Thyroid gland (tissue), 4 donors: ENCODE results near the gene RPL34. TPM values are rescaled to one million over a fixed set of nuclear protein-coding genes. Genes with fewer than 3 reads are reported as not detected.

Experiments used
- DNase-seq, 2 donors: peaks; one replicate each; pipeline ENCODE4 v3.0.0-alpha.2; 2019
- H3K27ac ChIP-seq, 3 donors: fragments of 200-600 bp; sonication (generic); 1 replicate in 2 of 3; 2 replicates in 1 of 3; pipeline ENCODE4 v1.5.1; 2016 to 2019; ENCODE audit warnings: mild to moderate bottlenecking in 1 of 3, moderate library complexity in 1 of 3
- H3K27me3 ChIP-seq: fragments of 200-600 bp; sonication (generic); one replicate; pipeline ENCODE4 v1.5.1; 2019
- H3K36me3 ChIP-seq, 2 donors: fragments of 200-600 bp; sonication (generic); one replicate each; pipeline ENCODE4 v1.5.1; 2016 to 2019
- H3K4me1 ChIP-seq, 2 donors: fragments of 200-600 bp; sonication (generic); one replicate each; pipeline ENCODE4 v1.5.1; 2017 to 2019
- H3K4me3 ChIP-seq, 3 donors: fragments of 200-600 bp; sonication (generic); replicated peaks in 1 of 3; 1 replicate in 2 of 3; 2 replicates in 1 of 3; pipeline ENCODE4 v1.5.1; 2016; ENCODE audit warnings: mild to moderate bottlenecking in 1 of 3
- H3K9me3 ChIP-seq: fragments of 200-600 bp; sonication (generic); one replicate; pipeline ENCODE4 v1.5.1; 2017
- POLR2A ChIP-seq, 2 donors: fragments of 450-650 bp; IDR thresholded peaks; one replicate each; pipeline ENCODE4 v1.6.1; 2017; ENCODE audit warnings: antibody characterized with exemption in 2 of 2, mild to moderate bottlenecking in 2 of 2, moderate library complexity in 1 of 2
- WGBS, 2 donors: methylation state at CpG; one replicate each; pipeline ENCODE4 v1.1.5; 2017; 5-methylcytosine and 5-hydroxymethylcytosine counted together
- intact Hi-C: fragments of 100-400 bp; cut with DNase I; formaldehyde crosslinking; loops from one replicate; pipeline ENCODE4 v1.15.1; 2023
- total RNA-seq, 4 donors: library from RNA; depleted of rRNA; stranded (reverse); fragments of >200 nt; gene quantifications; one replicate each; pipeline ENCODE4 v1.2.3, GENCODE V29; 2016
- TF ChIP-seq, protein P1 (sequence below), 6 experiments: fragments of 200-600 bp in 3 of 6; fragments of 450-650 bp in 3 of 6; sonication (generic) in 3 of 6; IDR thresholded peaks; one replicate each; pipeline ENCODE4 v1.5.1; 2016 to 2019; ENCODE audit warnings: antibody characterized with exemption in 6 of 6, mild to moderate bottlenecking in 2 of 6, inconsistent platforms in 1 of 6, moderate library complexity in 1 of 6

The RPL34 gene
- total RNA-seq, 4 donors from 2014 or later, result 735 to 3,219 (median 917) TPM

DNA sequence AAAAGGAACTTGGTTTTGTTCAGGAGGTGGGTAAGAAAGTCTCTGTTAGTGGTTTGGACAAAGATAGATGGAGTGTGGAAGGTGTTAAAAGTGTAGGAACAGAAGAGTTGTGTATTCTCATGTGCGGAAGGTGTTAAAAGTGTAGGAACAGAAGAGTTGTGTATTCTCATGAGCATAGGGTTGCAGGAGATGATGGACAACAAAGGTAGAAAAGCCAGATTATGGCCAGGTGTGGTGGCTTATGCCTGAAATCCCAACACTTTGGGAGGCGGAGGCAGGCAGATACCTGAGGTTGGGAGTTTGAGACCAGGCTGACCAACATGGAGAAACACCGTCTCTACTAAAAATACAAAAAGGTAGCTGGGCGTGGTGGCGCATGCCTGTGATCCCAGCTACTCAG lies 2.5 kb downstream of the RPL34 start:
- Histone ChIP-seq H3K4me1 (peaks cover 7% of the 10 kb centered on the region in 2 donors), H3K36me3 (peaks cover 54 to 58% of the 10 kb centered on the region in 2 donors), H3K4me3 (no peak overlapping the region), H3K27ac (no peak overlapping the region), H3K27me3 (no peaks in the 10 kb centered on the region), H3K9me3 (no peaks in the 10 kb centered on the region)
- TF ChIP-seq POLR2A (IDR thresholded peaks at IDR 0.05), result no peak
- TF ChIP-seq, protein P1, sequence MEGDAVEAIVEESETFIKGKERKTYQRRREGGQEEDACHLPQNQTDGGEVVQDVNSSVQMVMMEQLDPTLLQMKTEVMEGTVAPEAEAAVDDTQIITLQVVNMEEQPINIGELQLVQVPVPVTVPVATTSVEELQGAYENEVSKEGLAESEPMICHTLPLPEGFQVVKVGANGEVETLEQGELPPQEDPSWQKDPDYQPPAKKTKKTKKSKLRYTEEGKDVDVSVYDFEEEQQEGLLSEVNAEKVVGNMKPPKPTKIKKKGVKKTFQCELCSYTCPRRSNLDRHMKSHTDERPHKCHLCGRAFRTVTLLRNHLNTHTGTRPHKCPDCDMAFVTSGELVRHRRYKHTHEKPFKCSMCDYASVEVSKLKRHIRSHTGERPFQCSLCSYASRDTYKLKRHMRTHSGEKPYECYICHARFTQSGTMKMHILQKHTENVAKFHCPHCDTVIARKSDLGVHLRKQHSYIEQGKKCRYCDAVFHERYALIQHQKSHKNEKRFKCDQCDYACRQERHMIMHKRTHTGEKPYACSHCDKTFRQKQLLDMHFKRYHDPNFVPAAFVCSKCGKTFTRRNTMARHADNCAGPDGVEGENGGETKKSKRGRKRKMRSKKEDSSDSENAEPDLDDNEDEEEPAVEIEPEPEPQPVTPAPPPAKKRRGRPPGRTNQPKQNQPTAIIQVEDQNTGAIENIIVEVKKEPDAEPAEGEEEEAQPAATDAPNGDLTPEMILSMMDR (IDR thresholded peaks at IDR 0.05), result no peak
- intact Hi-C loops, result no loop called here
- WGBS, 2 donors, result 95 to 99% methylated on average over 5 of the region's 5 CpGs
- no peak for DNase-seq

DNA sequence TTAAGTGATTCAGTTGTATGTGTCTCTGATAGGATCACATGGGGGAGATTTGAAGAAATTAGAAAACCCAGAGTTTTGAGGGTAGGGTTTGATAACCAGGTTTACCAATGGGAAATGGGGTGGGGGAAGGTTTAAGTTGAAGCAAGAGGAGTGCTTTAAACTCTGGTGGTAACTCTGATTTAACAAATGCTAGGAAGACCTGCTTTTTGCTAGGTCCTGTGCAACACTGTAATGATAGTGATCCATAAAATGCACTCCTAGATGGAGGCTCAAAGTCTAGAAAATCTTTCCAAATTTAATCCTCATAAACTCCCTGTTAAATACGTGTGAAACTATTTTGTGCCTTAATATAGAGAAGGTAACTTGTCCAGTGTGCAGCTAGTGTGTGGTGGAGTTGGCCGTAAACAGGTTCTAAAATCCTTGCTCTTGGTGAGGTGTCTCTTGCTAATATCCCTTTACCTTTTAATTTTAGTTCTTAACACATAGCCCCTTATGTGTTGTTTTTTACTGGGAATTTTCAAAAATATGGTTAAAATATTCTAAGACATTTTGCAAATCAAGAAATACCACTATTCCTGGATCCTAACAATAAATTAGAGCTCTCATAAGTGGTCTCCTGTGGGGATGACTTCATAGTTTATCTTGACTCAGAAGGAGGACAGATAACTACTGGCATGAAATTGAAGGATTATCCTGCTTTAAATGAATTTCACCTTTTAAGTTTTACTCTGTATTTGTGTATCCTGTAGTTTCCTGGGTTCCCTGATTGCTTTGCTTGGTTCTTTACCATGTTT lies 4.1 kb downstream of the RPL34 start:
- Histone ChIP-seq H3K36me3 (peaks cover 61 to 67% of the 10 kb centered on the region in 2 donors), H3K4me3 (no peak overlapping the region), H3K4me1 (peaks cover 7% of the 10 kb centered on the region in 2 donors), H3K27ac (no peak overlapping the region), H3K27me3 (no peaks in the 10 kb centered on the region), H3K9me3 (no peaks in the 10 kb centered on the region)
- TF ChIP-seq POLR2A (IDR thresholded peaks at IDR 0.05), result no peak
- 79 to 83% methylated on average over 2 of the region's 2 CpGs for WGBS, 2 donors
- DNase-seq, result no peak
- intact Hi-C loops, result no loop called here

DNA sequence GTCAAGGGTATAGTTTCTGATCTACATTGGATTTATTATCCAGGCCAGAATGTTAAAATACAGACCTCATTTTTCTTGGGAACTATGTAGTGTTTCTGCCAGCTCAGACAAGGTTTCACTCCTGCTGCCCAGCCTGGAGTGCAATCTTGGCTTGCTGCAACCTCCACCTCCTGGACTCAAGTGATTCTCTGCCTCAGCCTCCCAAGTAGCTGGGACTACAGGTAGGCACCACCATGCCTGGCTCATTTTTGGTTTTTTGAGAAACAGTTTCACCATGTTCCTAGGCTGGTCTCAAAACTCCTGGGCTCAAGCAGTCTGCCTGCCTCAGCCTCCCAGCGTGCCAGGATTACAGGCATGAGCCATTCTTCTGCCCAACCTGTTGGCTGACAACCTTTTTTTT lies 5.7 kb downstream of the RPL34 start:
- Histone ChIP-seq H3K27ac (no peak overlapping the region), H3K9me3 (no peaks in the 10 kb centered on the region), H3K36me3 (peaks cover 75 to 80% of the 10 kb centered on the region in 2 donors), H3K4me1 (peaks cover 5 to 7% of the 10 kb centered on the region in 2 donors), H3K4me3 (no peak overlapping the region), H3K27me3 (no peaks in the 10 kb centered on the region)
- 97% methylated on average over 1 of the region's 1 CpG for WGBS, 2 donors
- TF ChIP-seq POLR2A (IDR thresholded peaks at IDR 0.05), result no peak
- TF ChIP-seq, protein P1 (IDR thresholded peaks at IDR 0.05), result no peak
- no peak for DNase-seq
- intact Hi-C loops, result no loop called here

DNA sequence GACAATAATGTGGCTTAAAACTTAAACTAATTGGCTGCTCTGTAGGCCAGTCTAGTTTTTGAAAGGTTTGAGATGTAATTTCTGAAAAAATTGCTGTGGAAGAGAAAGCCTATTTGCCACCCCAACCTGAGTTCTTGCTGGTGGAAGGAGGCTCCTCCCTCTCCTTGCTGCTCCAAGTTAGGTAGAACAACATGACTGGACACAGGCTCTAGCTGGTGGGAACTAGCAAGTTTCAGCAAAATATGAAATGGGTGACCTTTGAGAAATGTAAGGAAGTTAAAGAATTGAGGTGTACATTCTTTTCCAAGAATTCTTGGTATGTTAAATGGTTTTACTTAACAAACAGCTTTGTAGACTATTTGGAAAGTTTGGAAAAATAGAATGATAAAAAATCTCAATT lies 8.0 kb downstream of the RPL34 start:
- no peak overlapping the region for H3K4me3 ChIP-seq
- H3K27me3 ChIP-seq, result no peaks in the 10 kb centered on the region
- H3K36me3 ChIP-seq, result peaks cover 76 to 78% of the 10 kb centered on the region in 2 donors
- no peaks in the 10 kb centered on the region for H3K4me1 ChIP-seq
- H3K9me3 ChIP-seq, result no peaks in the 10 kb centered on the region
- no peak overlapping the region for H3K27ac ChIP-seq
- DNase-seq, result no peak
- intact Hi-C loops, result no loop called here
- no peak for TF ChIP-seq POLR2A (IDR thresholded peaks at IDR 0.05)

DNA sequence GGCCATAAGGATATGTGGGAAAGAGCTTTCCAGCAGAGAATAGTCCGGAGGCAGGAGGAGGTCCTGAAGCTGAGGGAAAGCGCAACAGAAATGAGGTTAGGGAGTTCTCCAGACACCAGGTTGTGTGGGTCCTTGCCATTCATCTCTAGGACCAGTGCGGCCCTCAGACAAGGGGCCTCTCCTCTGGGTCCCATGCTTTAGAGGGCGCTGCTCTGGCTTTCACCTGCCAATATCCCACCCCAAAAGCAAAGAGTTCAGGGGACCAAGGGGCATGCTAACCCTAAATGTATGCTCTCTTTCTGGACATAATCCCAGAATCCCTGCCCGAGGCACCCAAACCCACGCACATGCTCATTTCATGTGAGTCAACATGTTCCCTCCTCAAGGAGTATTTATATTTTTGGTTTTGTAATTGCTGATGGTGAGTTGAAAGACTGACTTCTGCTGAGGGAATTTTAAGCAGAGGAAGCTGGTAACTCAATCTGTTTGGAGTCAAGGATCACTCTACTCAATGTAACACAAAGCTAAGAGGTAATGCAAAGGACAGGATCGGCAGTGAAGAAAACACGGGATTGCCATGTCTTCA lies 14.8 kb downstream of the RPL34 start:
- Histone ChIP-seq H3K4me3 (no peak overlapping the region), H3K4me1 (no peaks in the 10 kb centered on the region), H3K9me3 (no peaks in the 10 kb centered on the region), H3K36me3 (peaks cover 29 to 32% of the 10 kb centered on the region in 2 donors), H3K27me3 (no peaks in the 10 kb centered on the region), H3K27ac (no peak overlapping the region)
- no peak for DNase-seq
- TF ChIP-seq POLR2A (IDR thresholded peaks at IDR 0.05), result no peak
- TF ChIP-seq, protein P1 (IDR thresholded peaks at IDR 0.05), result no peak
- WGBS, 2 donors, result 87 to 90% methylated on average over 8 of the region's 8 CpGs
- intact Hi-C loops, result no loop called here

DNA sequence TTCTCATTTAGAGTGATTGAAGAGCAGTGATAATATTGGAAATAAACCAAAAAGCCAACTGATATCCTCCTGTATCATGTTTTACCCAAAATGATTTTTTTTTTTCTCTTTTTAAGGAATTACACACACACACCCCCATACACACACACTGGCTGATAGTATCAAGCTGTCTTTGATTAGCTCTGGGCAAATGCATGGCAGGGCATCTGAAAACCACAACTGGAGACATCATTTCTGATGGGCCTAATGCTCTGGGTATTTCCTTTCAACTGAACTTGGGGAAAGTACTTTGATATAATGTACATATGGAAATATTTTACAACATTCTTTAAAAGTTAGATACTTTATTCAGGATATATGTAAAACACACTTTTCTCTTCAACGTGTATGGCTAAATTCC lies 15.9 kb downstream of the RPL34 start:
- Histone ChIP-seq H3K4me1 (no peaks in the 10 kb centered on the region), H3K27me3 (no peaks in the 10 kb centered on the region), H3K36me3 (peaks cover 22% of the 10 kb centered on the region in 2 donors), H3K27ac (no peak overlapping the region), H3K9me3 (no peaks in the 10 kb centered on the region), H3K4me3 (no peak overlapping the region)
- DNase-seq, result no peak
- TF ChIP-seq POLR2A (IDR thresholded peaks at IDR 0.05), result no peak
- TF ChIP-seq, protein P1 (IDR thresholded peaks at IDR 0.05), result no peak
- intact Hi-C loops, result no loop called here
- 84 to 87% methylated on average over 1 of the region's 1 CpG for WGBS, 2 donors
